Measurements from ENCODE around the gene ZNF414. TPM values are rescaled to one million over a fixed set of nuclear protein-coding genes. Genes with fewer than 3 reads are reported as not detected.

The ZNF414 gene
- total RNA-seq, 1 experiment from 2014 or later = 22.4 TPM

- Histone ChIP-seq H4K20me1 (ENCODE audit: insufficient read depth) (peaks cover 32% of the 10 kb centered on the region), H3K4me2 (no peak overlapping the region), H3K9me3 (ENCODE audit: insufficient read depth, low read depth) (no peaks in the 10 kb centered on the region), H3K79me2 (ENCODE audit: low read depth) (no peaks in the 10 kb centered on the region), H2AFZ (no peak overlapping the region), H3K4me1 (replicated peaks; ENCODE audit: insufficient read depth) (no peaks in the 10 kb centered on the region), H3F3A (ENCODE audit: insufficient read depth, low read depth) (peaks cover 30% of the 10 kb centered on the region; the same call in 1 of the 2 replicates), H3K36me3 (ENCODE audit: low read depth) (peaks cover 5% of the 10 kb centered on the region; the same call in 1 of the 2 replicates), H3K4me3 (no peak overlapping the region), H3K27ac (no peak overlapping the region), H3K9me2 (ENCODE audit: insufficient read depth) (no peaks in the 10 kb centered on the region), H3K27me3 (ENCODE audit: insufficient read depth, low read depth) (no peaks in the 10 kb centered on the region)
- no peak for DNase-seq
- intact Hi-C loops (cut with micrococcal nuclease; ENCODE audit: unreplicated experiment) = no loop called here
- ChIA-PET CTCF (no interaction called here), POLR2A (ENCODE audit: unreplicated experiment) (no interaction called here)
- BruUV-seq (replicated peaks) = no TSS peak
- TF ChIP-seq EZH2 (IDR thresholded peaks at IDR 0.05; ENCODE audit: low read depth) = no peak
- no peak for TF ChIP-seq CTCF (conservative IDR thresholded peaks at IDR 0.05)
Observed at GRCh38 chr19:8490873-8491272, 23.1 kb downstream of the ZNF414 start.

GRCh38 chr19:8490395-8490760 is 23.6 kb downstream of the ZNF414 start:
- no peak overlapping the region for H3K4me2 ChIP-seq
- no peak overlapping the region for H3K27ac ChIP-seq
- H4K20me1 ChIP-seq (ENCODE audit: insufficient read depth) = peaks cover 37% of the 10 kb centered on the region
- POLR2A ChIA-PET (ENCODE audit: unreplicated experiment) = no interaction called here
- DNase-seq = no peak
- H3K9me3 ChIP-seq (ENCODE audit: insufficient read depth, low read depth) = no peaks in the 10 kb centered on the region
- peaks cover 30% of the 10 kb centered on the region; the same call in 1 of the 2 replicates for H3F3A ChIP-seq (ENCODE audit: insufficient read depth, low read depth)
- no peak overlapping the region for H3K4me3 ChIP-seq
- CTCF ChIA-PET = no interaction called here
- no peak overlapping the region for H2AFZ ChIP-seq
- no peaks in the 10 kb centered on the region for H3K27me3 ChIP-seq (ENCODE audit: insufficient read depth, low read depth)
- H3K36me3 ChIP-seq (ENCODE audit: low read depth) = peaks cover 10% of the 10 kb centered on the region; the same call in 1 of the 2 replicates
- intact Hi-C loops (cut with micrococcal nuclease; ENCODE audit: unreplicated experiment) = no loop called here
- BruUV-seq (replicated peaks) = no TSS peak
- TF ChIP-seq EZH2 (IDR thresholded peaks at IDR 0.05; ENCODE audit: low read depth) = no peak
- TF ChIP-seq CTCF (conservative IDR thresholded peaks at IDR 0.05) = no peak
- H3K79me2 ChIP-seq (ENCODE audit: low read depth) = 0 out of 2 replicates have a peak, but pooled peaks cover 3% of the 10 kb centered on the region
- H3K4me1 ChIP-seq (replicated peaks; ENCODE audit: insufficient read depth) = no peaks in the 10 kb centered on the region
- no peaks in the 10 kb centered on the region for H3K9me2 ChIP-seq (ENCODE audit: insufficient read depth)

GRCh38 chr19:8489561-8490394 is 24.2 kb downstream of the ZNF414 start:
- intact Hi-C loops (cut with micrococcal nuclease; ENCODE audit: unreplicated experiment) = loop anchor here (10.0 kb wide), 1 partner anchor 75 kb away; the partner anchor contains the start of gene MARCHF2
- H3K79me2 ChIP-seq (ENCODE audit: low read depth) = peaks cover 9% of the 10 kb centered on the region; the same call in 1 of the 2 replicates
- no peaks in the 10 kb centered on the region for H3K27me3 ChIP-seq (ENCODE audit: insufficient read depth, low read depth)
- no peaks in the 10 kb centered on the region for H3K9me3 ChIP-seq (ENCODE audit: insufficient read depth, low read depth)
- H4K20me1 ChIP-seq (ENCODE audit: insufficient read depth) = peaks cover 43% of the 10 kb centered on the region
- no peak overlapping the region for H3K4me3 ChIP-seq
- H3K27ac ChIP-seq = no peak overlapping the region
- peaks cover 36% of the 10 kb centered on the region; the same call in 1 of the 2 replicates for H3F3A ChIP-seq (ENCODE audit: insufficient read depth, low read depth)
- ChIA-PET CTCF (no interaction called here), POLR2A (ENCODE audit: unreplicated experiment) (no interaction called here)
- BruUV-seq (replicated peaks) = no TSS peak
- no peaks in the 10 kb centered on the region for H3K4me1 ChIP-seq (replicated peaks; ENCODE audit: insufficient read depth)
- no peaks in the 10 kb centered on the region for H3K9me2 ChIP-seq (ENCODE audit: insufficient read depth)
- no peak for DNase-seq
- no peak overlapping the region for H2AFZ ChIP-seq
- H3K4me2 ChIP-seq = no peak overlapping the region
- TF ChIP-seq CTCF (conservative IDR thresholded peaks at IDR 0.05) = no peak
- no peak for TF ChIP-seq EZH2 (IDR thresholded peaks at IDR 0.05; ENCODE audit: low read depth)
- H3K36me3 ChIP-seq (ENCODE audit: low read depth) = peaks cover 16% of the 10 kb centered on the region
